Neuronal stem cell (in vitro differentiated cells): Measurements from ENCODE around the gene C1orf50.
A peak's percentile ranks its signal among the peaks of the same experiment; 100 is the strongest.

Source experiments
- DNase-seq: peaks from one replicate; pipeline ENCODE4 v3.0.0-alpha.2; 2013; ENCODE audit warnings: low spot score
- H2AFZ ChIP-seq: one replicate; pipeline ENCODE4 v1.6.1; 2013; ENCODE audit warnings: mild to moderate bottlenecking, low read length, inconsistent platforms
- H2AK5ac ChIP-seq: 2 replicates; pipeline ENCODE4 v1.6.1; 2013; ENCODE audit warnings: low read depth, mild to moderate bottlenecking, inconsistent platforms, low read length, moderate library complexity, mixed read lengths
- H2BK120ac ChIP-seq: 2 replicates; pipeline ENCODE4 v1.6.1; 2013; ENCODE audit warnings: low read depth, mild to moderate bottlenecking, inconsistent platforms, low read length, moderate library complexity, mixed read lengths
- H2BK12ac ChIP-seq: one replicate; pipeline ENCODE4 v1.6.1; 2013; ENCODE audit warnings: low read length, inconsistent platforms
- H2BK15ac ChIP-seq: 2 replicates; pipeline ENCODE4 v1.6.1; 2013; ENCODE audit warnings: mild to moderate bottlenecking, low read length, inconsistent platforms, mixed read lengths
- H2BK5ac ChIP-seq: one replicate; pipeline ENCODE4 v1.6.1; 2013; ENCODE audit warnings: inconsistent platforms, mild to moderate bottlenecking, low read length, moderate library complexity
- H3K14ac ChIP-seq: one replicate; pipeline ENCODE4 v1.6.1; 2013; ENCODE audit warnings: low read length, inconsistent platforms
- H3K18ac ChIP-seq: 2 replicates; pipeline ENCODE4 v1.6.1; 2013; ENCODE audit warnings: low read length, inconsistent platforms
- H3K23ac ChIP-seq: 2 replicates; pipeline ENCODE4 v1.6.1; 2013; ENCODE audit warnings: low read depth, mild to moderate bottlenecking, mixed read lengths, low read length, inconsistent platforms; ENCODE audit not compliant: poor library complexity
- H3K27ac ChIP-seq: replicated peaks from 3 replicates; pipeline ENCODE4 v1.5.1; 2013; ENCODE audit warnings: low read length, inconsistent platforms
- H3K27me3 ChIP-seq, 3 experiments: 2 replicates each; pipeline ENCODE4 v1.6.1; 2013; ENCODE audit warnings: low read length in 3 of 3, mild to moderate bottlenecking in 2 of 3, inconsistent platforms in 1 of 3, low read depth in 1 of 3, mixed read lengths in 1 of 3, moderate library complexity in 1 of 3; ENCODE audit not compliant: control insufficient read depth in 3 of 3, insufficient read depth in 3 of 3
- H3K36me3 ChIP-seq, 2 donors: replicated peaks in 1 of 2; 2 replicates each; pipeline ENCODE4 v1.6.1; 2013; ENCODE audit warnings: low read length in 2 of 2; ENCODE audit not compliant: control insufficient read depth in 2 of 2, insufficient read depth in 2 of 2
- H3K4ac ChIP-seq: 2 replicates; pipeline ENCODE4 v1.6.1; 2013; ENCODE audit warnings: inconsistent platforms, mild to moderate bottlenecking, low read length, moderate library complexity
- H3K4me1 ChIP-seq, 2 donors: 1 replicate in 1 of 2; 2 replicates in 1 of 2; pipeline ENCODE4 v1.6.1; 2013; ENCODE audit warnings: low read length in 2 of 2, low read depth in 1 of 2; ENCODE audit not compliant: control insufficient read depth in 2 of 2, insufficient read depth in 1 of 2
- H3K4me2 ChIP-seq: one replicate; pipeline ENCODE4 v1.6.1; 2013; ENCODE audit warnings: mild to moderate bottlenecking, low read length, inconsistent platforms; ENCODE audit not compliant: insufficient read depth, poor library complexity, severe bottlenecking
- H3K4me3 ChIP-seq, 2 donors: 2 replicates each; pipeline ENCODE4 v1.5.1; 2013; ENCODE audit warnings: low read length in 2 of 2, mild to moderate bottlenecking in 2 of 2, inconsistent platforms in 1 of 2, moderate library complexity in 1 of 2
- H3K79me1 ChIP-seq: one replicate; pipeline ENCODE4 v1.6.1; 2013; ENCODE audit warnings: low read depth, mild to moderate bottlenecking, inconsistent platforms, low read length, moderate library complexity
- H3K9ac ChIP-seq: one replicate; pipeline ENCODE4 v1.6.1; 2013; ENCODE audit warnings: mild to moderate bottlenecking, low read depth, low read length, inconsistent platforms; ENCODE audit not compliant: poor library complexity
- H3K9me3 ChIP-seq, 2 donors: replicated peaks in 1 of 2; 2 replicates each; pipeline versions ENCODE3 to v1.6.1; 2013; ENCODE audit warnings: low read length in 2 of 2, mild to moderate bottlenecking in 2 of 2, inconsistent platforms in 1 of 2, low read depth in 1 of 2, mixed read lengths in 1 of 2, moderate library complexity in 1 of 2; ENCODE audit not compliant: control insufficient read depth in 2 of 2, insufficient read depth in 1 of 2
- H4K8ac ChIP-seq: one replicate; pipeline ENCODE4 v1.6.1; 2013; ENCODE audit warnings: low read depth, mild to moderate bottlenecking, inconsistent platforms, low read length, moderate library complexity
- H4K91ac ChIP-seq: one replicate; pipeline ENCODE4 v1.6.1; 2013; ENCODE audit warnings: low read length, low read depth, mild to moderate bottlenecking, inconsistent platforms; ENCODE audit not compliant: poor library complexity
- WGBS, 2 donors: extraction: QIAGEN DNeasy Blood & Tissue Kit; methylation state at CpG; one replicate each; pipeline ENCODE4 v1.1.7; 2013; ENCODE audit warnings: missing lambda C conversion rate in 2 of 2, mixed read lengths in 1 of 2; ENCODE audit not compliant: insufficient read length in 2 of 2, insufficient replicate concordance in 1 of 2; ENCODE audit errors: extremely low coverage in 2 of 2; 5-methylcytosine and 5-hydroxymethylcytosine counted together

C1orf50 gene

DNA sequence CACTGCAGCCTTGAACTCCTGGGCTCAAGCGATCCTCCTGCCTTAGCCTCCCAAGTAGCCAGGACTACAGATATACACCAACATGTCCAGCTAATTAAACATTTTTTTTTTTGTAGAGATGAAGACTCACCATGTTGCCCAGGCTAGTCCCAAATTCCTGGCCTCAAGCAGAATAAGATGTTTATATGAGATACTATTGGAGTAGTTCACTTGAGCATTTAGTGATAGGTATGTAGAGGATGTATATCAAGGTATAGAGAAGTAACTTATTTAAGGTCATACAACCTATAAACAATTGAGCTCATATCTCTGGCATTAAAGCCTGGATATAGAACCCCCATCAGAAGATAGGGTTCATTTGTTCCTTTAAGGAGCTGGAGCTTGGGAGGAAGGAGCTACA lies 13.1 kb downstream of the C1orf50 start:
- H3K27ac ChIP-seq, result no peak overlapping the region

DNA sequence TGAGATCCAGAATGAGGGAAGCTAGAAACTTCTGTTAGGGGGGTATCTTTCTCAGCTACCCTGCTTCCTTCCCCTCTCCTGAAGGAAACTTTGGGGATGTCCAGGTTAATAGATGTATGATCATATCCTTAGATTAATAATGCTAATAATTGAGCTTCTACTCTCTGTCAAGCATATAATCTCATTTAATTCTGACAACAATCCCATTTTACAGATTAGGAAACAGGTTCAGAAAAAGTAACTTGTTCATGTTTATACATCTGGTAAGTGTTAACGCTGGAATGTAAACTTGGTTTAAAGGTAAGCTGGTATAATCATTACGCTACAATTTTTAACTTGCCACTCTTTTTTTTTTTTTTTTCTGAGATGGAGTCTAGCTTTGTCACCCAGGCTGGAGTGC lies 16.0 kb downstream of the C1orf50 start:
- Histone ChIP-seq H3K4ac (no peak overlapping the region), H4K91ac (no peak overlapping the region), H2BK120ac (no peak overlapping the region), H3K27me3 (peaks cover 0 to 2% (median 0%) of the 10 kb centered on the region in 3 experiments), H3K79me1 (no peaks in the 10 kb centered on the region), H2AFZ (no peak overlapping the region), H3K4me2 (no peak overlapping the region), H3K36me3 (peaks cover 9 to 60% of the 10 kb centered on the region in 2 donors), H3K4me1 (peaks cover 0 to 2% of the 10 kb centered on the region in 2 donors), H3K4me3 (no peak overlapping the region), H2BK12ac (no peak overlapping the region), H2AK5ac (no peak overlapping the region), H2BK5ac (no peak overlapping the region), H3K23ac (no peak overlapping the region), H2BK15ac (no peak overlapping the region), H3K9ac (no peak overlapping the region), H3K18ac (no peak overlapping the region), H3K14ac (no peak overlapping the region), H3K27ac (no peak overlapping the region), H3K9me3 (no peaks in the 10 kb centered on the region), H4K8ac (no peak overlapping the region)
- DNase-seq, result no peak
- no CpG with 5 or more reads among the region's 2 CpGs for whole genome bisulfite sequencing, 2 donors

More for the DNA sequence above, 13.1 kb downstream of the C1orf50 start:
- no peak overlapping the region for H2AFZ ChIP-seq
- H3K79me1 ChIP-seq, result no peaks in the 10 kb centered on the region
- H2BK15ac ChIP-seq, result no peak overlapping the region
- no peak for DNase-seq
- H3K27me3 ChIP-seq, result no peaks in the 10 kb centered on the region
- no peak overlapping the region for H3K14ac ChIP-seq
- no peak overlapping the region for H3K18ac ChIP-seq
- H3K9me3 ChIP-seq, result no peaks in the 10 kb centered on the region
- H4K8ac ChIP-seq, result no peak overlapping the region
- no peak overlapping the region for H2BK12ac ChIP-seq
- no peak overlapping the region for H3K4ac ChIP-seq
- no peak overlapping the region for H3K23ac ChIP-seq
- no peak overlapping the region for H2BK5ac ChIP-seq
- H3K36me3 ChIP-seq, result peaks cover 17 to 87% of the 10 kb centered on the region in 2 donors
- no peak overlapping the region for H2AK5ac ChIP-seq
- H3K4me2 ChIP-seq, result no peak overlapping the region
- no peak overlapping the region for H2BK120ac ChIP-seq
- H3K4me3 ChIP-seq, result no peak overlapping the region
- H3K4me1 ChIP-seq, result no peaks in the 10 kb centered on the region
- H3K9ac ChIP-seq, result no peak overlapping the region
- H4K91ac ChIP-seq, result no peak overlapping the region
- no CpG with 5 or more reads among the region's 1 CpG for WGBS, 2 donors

DNA sequence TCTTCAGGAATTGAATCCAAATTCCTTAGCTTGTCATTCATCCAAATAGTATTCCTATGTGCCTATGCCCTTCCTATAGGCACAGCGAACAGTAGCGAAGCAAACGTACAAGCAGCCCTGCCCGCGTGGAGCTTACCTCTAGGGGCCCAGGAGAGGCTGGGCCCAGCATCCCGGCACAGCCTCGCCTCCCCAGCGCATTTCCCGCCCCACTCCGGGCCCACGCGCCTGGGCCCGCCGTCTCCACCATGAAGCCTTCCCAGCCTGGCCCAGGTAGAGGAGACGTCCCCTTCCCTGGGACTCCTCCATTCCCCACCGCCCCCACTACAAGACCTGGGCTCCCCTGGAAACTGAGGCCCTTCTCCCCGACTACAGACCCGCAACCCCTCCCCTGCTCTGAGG lies 17.5 kb downstream of the C1orf50 start:
- no peak overlapping the region for H3K9ac ChIP-seq
- H3K36me3 ChIP-seq, result peaks cover 9 to 47% of the 10 kb centered on the region in 2 donors
- H3K4me3 ChIP-seq, result no peak overlapping the region
- peaks cover 0 to 2% (median 0%) of the 10 kb centered on the region in 3 experiments for H3K27me3 ChIP-seq
- no peak overlapping the region for H2BK12ac ChIP-seq
- no peak overlapping the region for H2AFZ ChIP-seq
- no peaks in the 10 kb centered on the region for H3K79me1 ChIP-seq
- no peak overlapping the region for H4K8ac ChIP-seq
- no peak overlapping the region for H4K91ac ChIP-seq
- WGBS, 2 donors, result no CpG with 5 or more reads among the region's 18 CpGs
- H3K4ac ChIP-seq, result no peak overlapping the region
- peak overlapping the region; percentile 78 for H2BK5ac ChIP-seq
- no peak overlapping the region for H3K23ac ChIP-seq
- peak overlapping the region; percentile 61 for H2AK5ac ChIP-seq
- peak overlapping the region; percentile 17 for H3K14ac ChIP-seq
- peak overlapping the region; percentile 21 for H3K18ac ChIP-seq
- H3K4me1 ChIP-seq, result peaks cover 0 to 2% of the 10 kb centered on the region in 2 donors
- no peak overlapping the region for H3K4me2 ChIP-seq
- no peak overlapping the region for H2BK15ac ChIP-seq
- no peak for DNase-seq
- no peak overlapping the region for H2BK120ac ChIP-seq
- H3K9me3 ChIP-seq, result no peaks in the 10 kb centered on the region
- no peak overlapping the region for H3K27ac ChIP-seq

DNA sequence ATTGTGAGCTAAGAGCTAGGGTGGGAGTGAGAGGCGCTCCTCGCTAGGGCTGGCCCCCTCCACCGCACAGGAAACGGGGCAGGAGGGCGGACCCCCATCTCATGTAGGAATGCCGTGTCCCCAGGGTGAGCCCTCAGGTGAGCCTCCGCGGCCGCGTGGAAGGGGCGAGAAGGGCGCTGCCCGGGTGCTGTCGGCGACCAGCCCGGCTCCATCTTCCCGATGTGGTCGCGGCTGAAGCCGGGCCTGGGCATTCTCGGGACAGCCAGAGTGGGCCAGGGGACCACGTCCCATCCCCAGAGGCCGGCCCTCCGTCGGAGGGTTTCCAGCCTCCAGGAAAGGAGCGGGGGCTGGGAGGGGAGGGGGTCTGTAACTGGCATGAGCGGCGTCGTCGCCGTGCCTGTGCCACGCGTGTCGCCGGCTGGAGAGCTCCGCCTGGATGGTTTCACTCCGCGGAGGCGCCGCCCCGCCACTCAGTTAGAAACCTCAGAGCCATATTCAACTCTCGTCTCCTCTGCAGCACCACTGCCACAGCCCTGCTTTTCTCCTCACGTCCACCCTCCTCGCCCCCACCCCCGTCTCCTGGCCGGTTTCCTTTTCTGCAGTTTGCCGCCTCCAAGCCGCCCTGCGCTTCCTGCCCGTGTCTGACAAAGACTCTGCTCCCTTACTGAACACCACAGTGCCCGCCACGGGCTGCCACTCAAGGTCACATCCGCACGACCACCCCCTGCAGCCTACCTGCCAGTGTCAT lies 18.1 kb downstream of the C1orf50 start, which contains the start of gene TMEM269:
Gene TMEM269 (plus strand): TSS at position 46 of the 748 bp plus-strand sequence. CDS start 4,903 bp downstream, outside the sequence.
- Histone ChIP-seq H3K4me2 (no peak within 1 kb of the TSS), H3K27ac (no peak within 1 kb of the TSS), H3K36me3 (peaks cover 9 to 42% of the 10 kb centered on the region in 2 donors), H3K4me1 (peaks cover 0 to 2% of the 10 kb centered on the region in 2 donors), H3K23ac (peak within 1 kb of the TSS; percentile 44), H3K18ac (peak within 1 kb of the TSS; percentile 21), H3K9me3 (no peaks in the 10 kb centered on the region), H2BK5ac (peak within 1 kb of the TSS; percentile 78), H2BK120ac (no peak within 1 kb of the TSS), H3K79me1 (no peaks in the 10 kb centered on the region), H2AFZ (no peak within 1 kb of the TSS), H2BK15ac (no peak within 1 kb of the TSS), H4K8ac (no peak within 1 kb of the TSS), H3K9ac (peak within 1 kb of the TSS; percentile 55), H3K4ac (no peak within 1 kb of the TSS), H3K4me3 (no peak within 1 kb of the TSS), H3K14ac (peak within 1 kb of the TSS; percentile 17), H2BK12ac (no peak within 1 kb of the TSS), H3K27me3 (peaks cover 0 to 2% (median 0%) of the 10 kb centered on the region in 3 experiments), H4K91ac (no peak within 1 kb of the TSS), H2AK5ac (peak within 1 kb of the TSS; percentile 61)
- DNase-seq, result no peak
- no CpG with 5 or more reads among the region's 54 CpGs for WGBS, 2 donors
